NCI-H82 (cell line): ENCODE measurements around the gene SHANK2.

Experiments
- DNase-seq: peaks from one replicate; lab custom pipeline; 2025; lab: John Stamatoyannopoulos, UW

SHANK2 gene

DNA sequence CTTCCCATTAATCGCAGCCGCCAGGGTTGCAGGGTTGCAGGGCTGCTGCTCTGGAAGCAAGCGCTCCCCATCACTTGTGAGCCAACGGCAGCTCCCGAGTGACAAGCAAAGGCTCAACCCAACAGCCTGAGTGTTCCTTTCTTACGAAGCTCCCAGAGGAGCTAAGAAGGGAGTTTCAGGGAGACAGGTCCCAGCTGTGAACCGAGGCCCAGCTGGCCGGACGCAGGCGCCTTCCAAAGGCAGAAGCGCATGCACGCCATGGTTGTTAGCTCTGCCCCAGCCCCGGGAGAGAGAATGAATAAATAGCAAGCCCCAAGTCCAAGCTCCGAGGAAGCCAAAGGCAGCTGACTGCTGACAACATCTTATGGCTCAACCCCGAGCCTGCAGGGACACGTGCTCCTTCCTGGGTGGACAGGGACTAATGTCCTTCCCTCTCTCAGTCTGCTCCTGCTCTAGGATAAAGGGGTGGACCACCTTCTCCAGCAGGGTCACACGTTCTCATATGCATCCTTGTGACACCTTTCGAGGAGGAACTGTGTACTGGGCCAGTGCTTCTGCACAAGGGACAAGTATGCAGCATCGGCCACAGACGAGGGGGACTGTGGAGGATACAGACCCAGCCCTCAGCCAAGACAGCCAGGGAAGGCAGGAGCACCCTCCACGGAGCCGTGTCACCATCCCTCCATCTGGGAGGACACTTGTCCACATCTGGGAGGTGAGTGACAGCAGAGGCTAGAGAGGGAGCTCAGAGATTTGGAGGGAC, 29.9 kb downstream of the SHANK2 start:
- no peak for DNase-seq

DNA sequence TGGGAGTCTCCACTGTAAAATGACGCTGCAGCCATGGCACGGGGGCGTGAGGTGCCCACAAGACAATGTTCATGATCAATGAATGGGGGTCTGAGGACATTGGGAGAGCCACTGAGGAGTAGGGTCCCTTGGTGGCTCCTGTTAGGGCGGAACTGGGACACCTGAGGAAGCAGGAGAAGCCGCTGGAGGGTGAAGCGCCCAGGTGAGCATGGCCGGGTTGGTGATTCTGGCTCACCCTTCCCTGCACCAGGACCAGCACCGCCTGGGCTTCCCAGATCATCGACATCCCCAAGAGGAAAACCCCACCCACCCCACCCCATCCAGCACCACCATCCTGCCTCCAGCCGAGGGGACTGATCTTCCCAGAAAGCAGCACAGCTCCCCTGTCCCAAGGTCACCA, 30.6 kb downstream of the SHANK2 start:
- DNase-seq: no peak

DNA sequence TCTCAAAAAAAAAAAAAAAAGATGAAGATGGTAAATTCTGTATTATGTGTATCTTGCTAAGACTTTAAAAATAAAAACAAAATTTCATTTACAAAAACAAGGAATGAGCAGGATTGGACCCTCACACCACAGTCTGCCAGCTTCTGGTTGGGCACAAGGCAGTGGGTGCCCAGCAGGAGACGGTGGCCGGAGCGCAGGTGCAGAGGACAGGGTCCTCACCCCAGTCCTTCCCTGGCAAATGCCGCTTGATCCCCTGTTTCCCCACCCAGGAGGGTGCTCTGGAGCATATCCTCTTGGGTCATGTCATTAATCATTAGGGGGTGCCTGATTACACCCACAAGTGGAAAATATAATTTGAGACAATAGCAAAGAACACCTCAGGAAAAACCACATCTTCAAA, 31.2 kb downstream of the SHANK2 start:
- DNase-seq: no peak

DNA sequence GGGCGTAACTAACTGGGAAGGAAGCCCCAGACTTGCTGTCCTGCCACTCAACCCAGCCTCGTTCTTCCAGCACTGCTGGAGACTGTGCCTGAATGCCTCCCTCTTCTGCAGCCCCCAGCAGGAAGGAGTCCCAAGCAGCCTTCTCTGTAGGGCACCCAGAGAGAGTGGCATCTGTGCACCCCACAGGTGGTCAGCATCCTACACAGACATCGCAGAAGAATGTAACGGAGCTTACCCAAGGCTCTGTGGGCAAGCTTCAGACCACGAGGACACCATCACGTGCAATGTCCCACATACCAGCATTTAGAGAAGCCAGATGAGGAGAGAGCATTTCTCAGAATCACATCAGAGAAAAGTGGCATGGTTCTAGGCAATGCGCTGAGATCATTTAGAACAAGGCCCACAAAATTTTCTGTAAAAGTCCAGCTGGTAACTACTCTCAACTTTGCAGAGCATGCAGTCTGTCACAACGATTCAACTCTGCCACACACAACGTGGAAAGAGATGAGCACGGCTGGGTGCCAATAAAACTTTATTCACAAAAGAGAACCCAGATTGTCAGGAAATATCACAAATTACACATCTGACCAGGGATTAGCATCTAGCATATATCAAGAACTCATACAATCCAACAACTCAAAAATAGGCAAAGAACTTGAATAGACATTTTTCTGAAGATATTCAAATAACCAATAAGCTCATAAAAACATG, 33.4 kb downstream of the SHANK2 start:
- DNase-seq: no peak

DNA sequence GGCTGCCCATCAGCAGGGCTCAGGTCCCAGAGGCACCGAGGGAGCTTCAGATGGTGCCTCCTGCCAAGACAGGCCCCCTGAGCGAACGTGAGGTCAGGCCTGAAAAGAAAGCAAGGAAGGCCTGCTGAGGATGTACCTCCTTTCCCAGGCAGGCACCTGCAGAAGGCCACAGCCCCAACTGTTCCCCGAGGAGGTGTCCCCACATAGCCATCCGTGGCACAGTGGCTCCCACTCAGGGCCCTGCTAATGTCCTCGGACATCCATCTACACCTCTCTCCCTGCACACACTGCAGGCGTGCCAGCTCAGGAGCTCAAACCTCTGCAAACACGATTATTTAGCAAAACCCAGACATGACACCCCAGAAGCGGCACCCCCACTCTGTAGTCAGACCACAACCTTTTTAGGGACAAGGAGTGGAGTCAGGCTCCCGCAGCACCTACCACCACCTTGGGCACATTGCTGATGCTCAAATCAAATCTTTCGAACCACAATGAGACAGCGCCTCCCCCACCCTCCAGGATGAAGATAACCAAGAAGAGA, 36.9 kb downstream of the SHANK2 start:
- no peak for DNase-seq

DNA sequence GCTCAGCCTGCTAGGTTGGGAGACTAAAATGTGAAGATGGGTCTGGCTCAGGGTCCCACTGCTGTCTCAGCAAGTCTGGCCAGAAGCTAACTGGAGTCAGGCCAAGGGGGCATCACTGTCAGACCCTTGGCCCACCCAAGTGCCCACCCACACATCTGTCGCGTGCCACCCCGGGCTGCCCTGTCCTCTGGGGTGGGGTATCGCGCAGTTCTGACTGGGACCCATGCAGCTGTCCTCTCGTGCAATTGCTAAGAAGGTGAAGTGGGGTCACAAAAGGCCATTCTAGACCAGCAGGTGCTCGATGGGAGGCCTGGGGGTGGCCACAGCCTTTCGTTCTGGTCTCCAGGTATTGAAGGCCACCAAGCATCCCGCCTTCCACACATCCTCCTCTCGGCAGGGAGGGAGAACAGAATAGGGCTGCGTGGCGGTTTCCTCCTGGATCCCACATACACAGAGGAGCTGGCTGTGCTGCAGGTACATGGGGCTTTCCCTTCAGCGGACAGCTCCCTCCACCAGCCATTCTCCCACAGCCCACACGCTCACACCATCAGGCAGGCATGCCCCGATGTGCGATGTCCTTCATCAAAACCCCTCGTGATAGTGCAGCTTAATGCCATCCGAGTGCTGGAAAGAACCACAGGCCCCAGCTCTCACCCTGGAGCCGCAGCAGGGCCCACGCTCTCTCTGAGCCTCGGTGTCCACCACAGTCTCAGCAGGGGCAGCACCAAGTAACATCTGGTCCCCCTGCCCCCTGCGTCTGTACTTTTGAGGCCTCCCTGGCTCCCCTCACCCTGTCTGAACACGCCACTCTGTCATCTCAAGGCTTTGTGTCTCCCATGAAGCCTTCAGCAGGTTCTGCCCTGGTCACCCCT, 37.6 kb downstream of the SHANK2 start:
- no peak for DNase-seq

DNA sequence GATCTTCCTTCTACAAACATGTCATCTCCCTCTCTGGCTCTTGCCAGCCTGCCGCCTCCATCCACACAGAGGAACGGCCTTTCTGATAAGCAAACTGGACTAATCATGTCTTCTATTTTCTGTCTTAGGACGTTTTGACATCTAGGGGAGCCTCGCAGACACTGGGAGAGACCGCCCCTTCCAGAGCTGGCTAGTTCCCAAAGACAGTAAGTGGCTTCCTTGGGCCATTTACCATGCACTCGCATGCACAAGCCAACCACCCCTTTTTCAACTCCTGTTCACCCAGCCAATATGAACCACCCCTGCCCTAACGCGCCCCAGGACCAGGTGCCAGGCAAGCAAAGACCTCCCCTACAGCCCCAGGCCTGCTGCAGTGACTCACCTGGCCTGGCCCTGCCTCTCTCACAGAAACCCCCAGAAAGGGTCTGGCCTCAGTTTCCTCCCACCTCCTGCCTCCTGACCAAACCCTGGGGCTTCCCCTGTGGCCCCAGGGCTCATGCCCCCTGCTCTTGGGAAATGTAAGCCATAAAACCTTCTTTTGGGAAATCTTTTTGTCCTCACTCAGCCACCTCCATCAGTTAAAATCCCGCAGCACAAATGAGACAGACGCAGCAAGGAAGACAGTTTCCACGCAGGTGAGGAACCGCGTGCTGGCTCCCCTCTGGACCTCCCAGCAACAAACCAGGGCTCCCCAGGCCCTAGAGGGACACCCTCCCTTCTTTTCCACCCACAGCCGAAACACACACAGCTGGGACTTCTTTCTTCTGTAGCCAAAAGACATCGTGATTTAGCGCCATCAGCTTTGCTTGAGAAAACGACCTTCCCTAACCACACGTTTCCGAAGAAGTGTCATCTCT, 38.5 kb downstream of the SHANK2 start:
- no peak for DNase-seq

DNA sequence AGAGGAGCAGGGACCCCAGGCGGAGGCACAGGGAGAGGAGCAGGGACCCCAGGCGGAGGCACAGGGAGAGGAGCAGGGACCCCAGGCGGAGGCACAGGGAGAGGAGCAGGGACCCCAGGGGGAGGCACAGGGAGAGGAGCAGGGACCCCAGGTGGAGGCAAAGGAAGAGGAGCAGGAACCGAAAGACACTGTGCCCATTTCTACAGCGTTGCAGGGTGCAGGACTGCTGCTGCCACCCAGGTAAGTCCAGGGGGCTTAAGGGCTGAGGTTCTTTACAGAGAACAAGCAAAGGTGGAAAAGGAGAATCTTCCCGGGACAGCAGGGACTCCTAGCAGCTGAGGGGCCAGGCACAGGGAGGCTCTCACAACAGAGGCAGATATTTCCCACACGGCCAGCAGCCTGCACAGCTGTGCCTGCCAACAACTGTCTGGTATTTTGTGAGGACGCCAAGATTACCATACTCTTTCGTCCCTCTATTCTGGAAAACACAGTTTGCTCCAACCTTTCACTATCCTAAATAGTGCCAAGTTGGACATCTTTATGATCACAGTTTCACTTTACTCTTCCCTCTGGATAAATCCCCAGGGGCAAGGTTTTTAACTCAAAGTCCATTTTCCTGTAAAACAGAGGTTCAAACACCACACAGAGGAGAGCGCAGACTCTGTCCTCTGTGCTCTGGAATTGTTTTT, 39.4 kb downstream of the SHANK2 start:
- no peak for DNase-seq

DNA sequence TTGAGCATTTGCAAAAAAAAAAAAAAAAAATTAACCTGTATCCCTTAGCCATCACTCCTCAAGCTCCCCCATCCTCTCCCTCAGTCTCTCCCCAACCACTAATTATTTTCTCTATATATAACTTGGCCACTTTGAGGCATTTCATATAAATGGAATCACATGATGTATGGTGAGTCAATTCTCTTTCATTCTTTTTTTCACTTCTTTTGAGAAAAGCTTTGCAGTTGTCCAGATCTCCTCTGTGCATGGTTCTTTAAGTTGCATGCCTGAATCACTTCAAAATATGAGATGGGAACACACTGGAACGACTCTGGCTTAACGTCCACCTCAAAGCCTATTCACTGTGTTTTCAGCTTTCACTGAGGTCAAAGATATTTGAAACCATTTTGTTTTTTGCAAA, 40.7 kb downstream of the SHANK2 start:
- no peak for DNase-seq

DNA sequence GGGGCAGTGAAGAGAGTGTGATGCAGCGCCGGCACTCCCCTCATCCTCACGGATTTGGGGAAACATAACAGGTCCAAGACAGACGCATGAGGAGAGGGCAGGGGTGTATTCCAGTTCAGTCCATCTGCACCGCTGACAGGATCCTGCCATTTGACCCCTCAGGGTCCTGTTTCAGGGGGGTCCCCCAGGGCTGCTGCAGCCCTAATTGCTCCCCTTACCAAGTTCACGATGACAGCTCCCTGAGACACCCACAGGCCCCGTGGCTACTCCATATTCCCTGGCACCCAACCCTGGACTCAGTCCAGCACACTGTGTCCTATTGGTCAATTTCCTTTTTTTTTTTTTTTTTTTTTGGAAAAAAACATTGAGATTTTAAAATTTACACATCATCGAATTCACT, 41.5 kb downstream of the SHANK2 start:
- DNase-seq: no peak

DNA sequence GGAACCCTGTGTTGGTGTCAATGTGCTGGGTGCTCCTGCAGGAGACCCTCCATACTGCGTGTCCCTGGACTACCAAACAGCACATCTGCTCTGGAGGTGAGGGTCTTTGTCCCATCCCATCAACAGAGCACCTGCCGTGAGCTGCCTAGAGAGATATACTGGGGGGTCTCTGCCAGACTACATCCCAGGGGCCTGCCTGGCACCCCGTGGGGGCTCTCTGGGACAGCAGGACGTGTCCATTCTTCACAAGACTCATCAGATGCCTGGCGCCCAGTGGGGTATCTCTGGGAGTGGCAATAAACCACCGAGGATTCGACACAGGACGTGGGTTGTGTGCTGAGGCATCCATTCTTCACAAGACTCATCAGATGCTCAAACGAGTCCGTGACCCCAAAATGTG, 42.7 kb downstream of the SHANK2 start:
- no peak for DNase-seq

DNA sequence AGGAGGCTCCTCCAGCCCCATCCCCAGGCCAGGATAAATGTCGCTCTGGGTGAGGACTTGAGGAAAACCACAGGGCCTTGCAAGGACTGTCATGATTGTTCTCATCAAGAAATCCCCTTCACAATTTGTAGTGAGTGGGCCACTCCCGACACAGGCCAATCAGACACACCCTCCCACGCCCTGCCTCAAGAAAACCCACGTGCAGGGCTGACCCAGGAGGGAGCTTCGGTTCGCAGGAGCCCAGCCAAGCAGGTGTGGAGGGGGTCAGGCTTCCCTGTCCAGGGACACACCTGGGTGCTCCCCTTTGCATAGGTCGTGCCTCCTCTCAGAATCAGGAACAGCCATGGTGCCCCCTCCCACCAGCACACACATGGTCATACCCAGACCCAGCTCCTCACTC, 43.2 kb downstream of the SHANK2 start:
- DNase-seq: no peak

DNA sequence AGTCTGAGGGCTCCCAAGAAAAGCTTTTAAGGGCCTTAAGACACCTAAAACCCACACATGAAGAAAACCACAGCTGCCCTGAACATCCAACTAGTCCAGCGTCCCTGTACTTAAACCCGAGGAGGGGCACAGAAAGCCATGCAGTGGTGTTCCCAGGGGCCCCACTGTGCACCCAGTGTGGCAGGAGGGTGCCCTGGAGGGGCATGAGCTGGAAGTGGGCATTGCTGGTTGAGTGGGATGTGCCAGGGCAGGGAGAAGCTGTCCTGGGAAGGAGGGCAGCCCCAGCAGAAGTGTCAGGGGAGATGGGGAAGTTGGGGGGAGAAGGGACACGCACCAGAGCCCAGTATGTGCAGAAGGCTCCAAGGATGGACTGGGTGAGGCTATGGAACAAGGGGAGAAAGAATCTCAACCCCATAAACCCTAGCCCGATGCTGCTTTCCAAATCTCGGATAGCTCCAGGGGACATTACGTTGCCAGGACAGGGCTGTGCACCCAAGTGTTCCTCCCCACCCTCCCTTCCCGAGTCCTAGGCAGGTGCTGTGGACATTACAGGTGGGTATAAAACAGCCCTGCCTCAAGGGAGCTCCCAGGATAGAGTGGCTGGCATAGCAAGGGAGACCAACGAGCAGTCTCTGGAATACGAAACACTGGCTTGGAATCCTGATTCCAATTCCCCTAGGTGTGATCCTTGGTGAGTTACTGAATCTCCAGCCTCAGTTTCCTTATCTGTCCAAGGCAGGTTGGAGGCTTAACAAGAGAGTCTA, 44.2 kb downstream of the SHANK2 start:
- no peak for DNase-seq

DNA sequence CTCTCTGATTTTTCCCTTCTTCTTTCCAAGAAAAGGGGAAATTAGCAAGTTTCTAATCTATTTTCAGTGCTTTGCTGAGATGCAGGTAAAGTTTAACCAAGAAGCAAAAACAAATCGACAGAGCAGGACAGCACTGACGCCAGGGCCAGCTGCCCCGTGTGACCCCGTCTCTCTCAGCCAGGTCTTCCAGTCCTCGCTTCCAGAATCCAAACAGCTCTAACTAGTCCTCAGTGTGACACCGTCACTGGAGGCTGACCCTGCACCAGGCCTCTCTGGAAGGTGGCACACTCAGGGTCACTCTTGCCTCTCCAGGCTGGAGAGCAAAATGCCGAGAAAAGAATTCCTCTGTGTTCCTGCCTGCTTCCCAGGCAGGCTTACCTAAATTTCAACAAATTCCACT, 44.8 kb downstream of the SHANK2 start:
- no peak for DNase-seq

DNA sequence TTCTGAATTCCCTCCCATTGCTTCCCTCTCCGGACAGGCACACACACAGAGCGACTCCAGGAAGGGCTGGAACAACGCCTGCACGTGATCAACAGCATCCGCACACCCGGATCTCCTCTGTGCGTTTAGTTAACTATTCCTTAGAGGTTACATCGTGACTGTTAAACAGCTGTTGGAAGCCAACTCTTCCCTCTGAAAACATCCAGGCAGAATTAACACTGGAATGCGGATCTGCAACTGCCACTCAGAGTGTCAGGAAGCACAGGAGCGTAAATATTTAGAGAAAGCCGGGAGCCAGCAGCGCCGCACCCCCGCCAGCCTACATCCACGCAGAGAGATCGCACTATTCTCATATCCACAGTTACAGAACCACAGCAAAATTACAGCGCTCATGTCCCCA, 46.2 kb downstream of the SHANK2 start:
- no peak for DNase-seq

DNA sequence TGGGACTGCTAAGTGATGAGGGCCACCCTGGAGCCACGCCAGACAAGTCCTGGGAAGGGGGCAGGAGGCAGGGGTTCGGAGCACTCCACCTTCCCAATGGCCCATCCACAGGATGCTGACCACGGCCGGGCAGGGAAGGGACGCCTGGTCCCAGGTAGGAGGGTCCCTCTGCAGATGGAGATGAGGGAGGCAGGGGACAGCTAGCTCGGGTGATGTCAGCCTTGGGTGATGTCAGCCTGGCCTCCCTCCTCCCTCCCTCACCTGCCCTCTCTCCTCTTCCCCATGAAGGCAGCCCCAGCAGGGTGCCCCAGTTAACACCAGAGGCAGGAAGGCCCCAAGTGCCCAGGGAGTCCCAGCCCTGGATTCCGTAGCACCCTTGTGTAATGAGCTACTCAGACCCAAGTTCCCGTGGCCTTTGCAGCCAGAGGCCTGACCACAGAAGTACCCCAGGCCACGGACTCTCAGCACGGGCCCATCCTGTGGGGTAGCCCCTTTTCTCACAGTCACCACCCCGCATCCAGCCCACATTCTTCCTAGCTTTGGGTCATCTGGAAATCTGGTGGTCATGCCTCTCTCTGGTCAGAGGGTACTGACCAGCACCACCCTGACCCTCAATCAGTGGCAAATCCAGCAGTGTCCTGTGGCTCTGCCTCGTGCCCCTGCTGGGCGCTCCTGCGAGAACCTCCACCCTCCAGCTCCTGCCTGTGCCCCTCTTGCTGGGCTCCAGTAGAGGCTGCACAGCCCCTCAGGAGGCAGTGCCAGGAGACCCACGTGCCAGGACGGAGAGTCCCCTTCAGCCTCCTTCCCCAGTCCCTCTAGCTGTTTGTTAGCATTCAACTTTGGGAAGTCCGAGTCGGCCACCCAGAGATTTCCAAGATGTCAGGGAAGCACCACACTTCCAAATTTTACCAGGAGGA, 47.4 kb downstream of the SHANK2 start:
- DNase-seq: no peak

DNA sequence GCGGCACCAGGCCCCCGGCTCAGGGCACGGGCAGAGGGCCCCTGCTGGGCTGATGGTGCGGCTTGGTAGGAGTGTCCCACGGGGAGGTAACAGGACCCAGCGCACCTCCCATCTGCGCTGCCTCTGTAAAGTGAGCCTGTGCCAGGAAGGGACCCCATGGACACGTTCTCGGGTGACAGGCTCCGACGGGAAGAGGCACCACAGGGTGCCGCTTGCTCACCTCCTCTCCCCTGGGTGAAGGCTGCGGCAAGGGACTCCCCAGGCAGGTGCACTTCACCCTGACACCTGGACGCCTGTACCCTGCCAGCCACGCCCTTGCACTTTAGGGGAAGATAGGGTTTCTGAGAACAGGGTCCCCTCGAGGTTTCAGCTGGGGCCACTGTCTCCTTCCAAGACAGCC, 48.1 kb downstream of the SHANK2 start:
- DNase-seq: no peak

DNA sequence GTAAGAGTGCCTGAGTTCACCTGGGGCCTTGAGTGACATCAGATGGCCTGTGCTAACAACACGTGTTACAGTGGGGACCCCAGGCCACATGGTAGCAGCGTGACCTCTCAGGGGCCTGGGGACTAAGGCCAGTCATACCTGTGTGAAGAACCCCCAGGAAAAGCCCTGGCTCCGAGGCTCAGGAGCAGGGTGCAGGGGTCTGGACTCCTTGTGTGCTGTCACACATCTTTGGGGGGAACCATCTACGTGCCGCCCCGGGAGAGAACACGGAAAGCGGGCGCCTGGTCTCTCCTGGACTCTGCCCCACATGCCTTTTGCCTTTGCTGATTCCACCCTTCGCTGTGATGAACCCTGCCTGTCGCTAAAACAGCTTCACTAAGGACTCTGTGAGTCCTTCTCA, 48.7 kb downstream of the SHANK2 start:
- no peak for DNase-seq

DNA sequence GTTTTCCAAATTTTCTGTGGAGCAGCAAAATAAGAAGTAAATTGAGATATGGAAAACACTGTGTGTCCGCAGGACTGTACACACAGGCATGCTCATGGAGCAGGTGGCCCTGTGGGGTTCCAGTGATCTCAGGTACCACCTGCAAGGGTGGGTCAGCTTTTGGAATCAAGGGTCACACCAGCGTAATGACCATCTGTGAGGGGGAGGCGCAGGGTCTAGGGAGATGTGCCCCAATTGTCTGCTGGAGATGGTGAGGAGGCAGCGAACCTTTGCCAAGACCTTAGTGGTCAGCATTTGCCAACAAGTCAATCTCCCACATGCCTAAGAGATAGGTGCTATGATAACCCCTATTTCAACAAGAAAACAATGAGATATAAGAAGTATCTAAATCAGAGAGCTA, 49.4 kb downstream of the SHANK2 start:
- no peak for DNase-seq
